ENCODE data around the gene DNAH12. TPM values are rescaled to one million over a fixed set of nuclear protein-coding genes. Genes with fewer than 3 reads are reported as not detected.

The DNAH12 gene
- total RNA-seq, 1 experiment from 2014 or later: 0.07 TPM

DNA sequence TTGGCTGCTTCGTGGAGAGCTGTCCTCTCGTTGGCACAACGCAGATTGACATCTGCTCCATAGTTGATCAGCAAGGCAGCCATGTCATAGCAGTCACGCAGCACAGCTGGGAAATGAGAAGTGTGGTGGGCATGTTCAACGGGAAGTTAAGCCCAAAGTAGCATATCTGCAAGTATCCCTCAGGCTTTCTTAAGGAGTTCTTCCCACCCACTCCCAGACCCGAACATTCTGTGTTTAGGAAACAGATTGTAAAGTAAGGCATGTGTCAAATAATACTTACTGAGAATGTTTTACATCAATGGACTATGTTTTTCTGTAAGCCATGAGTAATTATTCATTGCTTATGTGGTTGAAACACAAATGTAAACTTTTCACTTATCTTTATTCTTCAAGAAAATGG lies 260.8 kb downstream of the DNAH12 start:
- in situ Hi-C loops (cut with HindIII; ENCODE audit: low pct_unique_long_range_greater_than_20kb, low sequenced_read_pairs): no loop called here
- DNase-seq (ENCODE audit: low read depth): no peak

- DNase-seq (ENCODE audit: low read depth): peak; percentile 6
- in situ Hi-C loops (cut with HindIII; ENCODE audit: low pct_unique_long_range_greater_than_20kb, low sequenced_read_pairs): no loop called here
These were observed 262.4 kb downstream of the DNAH12 start for GRCh38 chr3:57281715-57282114.

DNA sequence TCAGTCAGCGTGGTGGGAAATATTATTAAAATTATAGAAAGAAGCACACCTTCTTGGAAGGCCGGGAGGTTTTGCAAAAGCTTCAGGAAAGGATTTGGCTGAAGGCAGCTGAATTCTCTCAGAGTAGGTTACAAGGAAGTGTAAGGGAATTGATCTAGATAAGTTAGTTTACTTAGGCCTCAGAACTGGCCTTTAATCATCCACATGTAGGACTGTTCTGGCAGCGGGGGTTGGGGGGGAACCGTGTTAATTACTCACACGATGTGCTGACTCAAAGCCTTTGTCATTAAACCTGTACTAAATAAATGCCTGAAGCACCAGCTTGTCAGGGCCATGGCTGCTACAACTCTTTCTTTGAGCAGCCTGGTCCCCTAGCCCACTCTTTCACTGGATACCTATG lies 264.5 kb downstream of the DNAH12 start:
- no peak for DNase-seq (ENCODE audit: low read depth)
- in situ Hi-C loops (cut with HindIII; ENCODE audit: low pct_unique_long_range_greater_than_20kb, low sequenced_read_pairs): no loop called here

DNA sequence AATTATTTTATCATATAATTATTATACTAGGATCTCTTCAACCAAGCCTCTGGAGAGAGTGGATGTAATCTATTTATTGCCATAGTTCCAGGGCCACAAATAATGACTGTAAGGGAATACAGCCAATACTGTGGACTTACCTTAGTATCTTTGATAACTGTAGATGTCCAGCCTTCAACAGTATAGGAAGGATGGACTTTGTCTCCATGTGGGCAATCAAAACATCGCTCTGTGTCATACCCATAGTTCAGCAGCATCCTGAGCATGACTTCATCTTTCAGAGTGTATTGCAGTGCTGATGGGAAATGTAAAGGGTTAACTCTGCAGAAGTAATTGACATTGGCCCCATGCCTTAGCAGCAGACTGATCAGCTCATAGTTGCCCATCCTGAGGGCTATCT lies 265.9 kb downstream of the DNAH12 start:
- DNase-seq (ENCODE audit: low read depth): no peak
- in situ Hi-C loops (cut with HindIII; ENCODE audit: low pct_unique_long_range_greater_than_20kb, low sequenced_read_pairs): no loop called here

GRCh38 chr3:57275393-57275792 lies 268.8 kb downstream of the DNAH12 start:
- in situ Hi-C loops (cut with HindIII; ENCODE audit: low pct_unique_long_range_greater_than_20kb, low sequenced_read_pairs): no loop called here
- DNase-seq (ENCODE audit: low read depth): no peak

DNA sequence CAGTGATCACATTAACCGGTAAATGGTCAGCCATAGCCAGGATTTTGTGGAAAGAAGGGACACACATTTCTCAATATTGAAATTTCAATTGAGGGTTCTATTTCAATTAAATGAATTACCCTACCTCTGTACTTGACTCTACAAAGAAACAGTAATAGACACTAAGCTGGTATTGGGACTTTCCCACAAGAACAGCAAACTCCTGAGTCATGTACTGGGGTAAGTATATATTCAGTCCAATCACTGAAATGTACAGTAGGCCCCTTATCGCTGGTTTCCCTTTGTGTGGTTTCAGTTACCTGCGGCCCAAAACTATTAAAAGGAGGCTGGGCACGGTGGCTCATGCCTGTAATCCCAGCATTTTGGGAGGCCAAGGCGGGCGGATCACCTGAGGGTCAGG lies 269.3 kb downstream of the DNAH12 start:
- in situ Hi-C loops (cut with HindIII; ENCODE audit: low pct_unique_long_range_greater_than_20kb, low sequenced_read_pairs): no loop called here
- DNase-seq (ENCODE audit: low read depth): no peak

DNA sequence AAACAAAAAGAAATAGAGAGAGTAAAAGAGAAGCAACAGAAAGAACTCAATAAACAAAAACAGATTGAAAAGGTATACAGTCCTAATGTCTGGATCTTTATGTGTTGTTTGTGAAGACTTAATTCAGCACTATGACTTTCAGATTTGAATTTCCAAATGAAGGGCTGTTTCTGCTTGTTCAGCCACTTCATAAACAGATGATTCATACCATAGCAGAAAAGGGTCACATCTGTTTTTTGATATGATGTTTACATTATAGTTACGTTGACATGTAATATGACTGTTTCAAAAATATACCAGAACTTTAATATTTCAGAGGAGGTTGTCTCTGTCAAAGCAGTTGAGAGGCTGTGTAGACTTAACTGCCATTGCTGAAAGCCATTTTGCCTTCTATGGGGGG lies 275.7 kb downstream of the DNAH12 start:
- no peak for DNase-seq (ENCODE audit: low read depth)
- in situ Hi-C loops (cut with HindIII; ENCODE audit: low pct_unique_long_range_greater_than_20kb, low sequenced_read_pairs): no loop called here

DNA sequence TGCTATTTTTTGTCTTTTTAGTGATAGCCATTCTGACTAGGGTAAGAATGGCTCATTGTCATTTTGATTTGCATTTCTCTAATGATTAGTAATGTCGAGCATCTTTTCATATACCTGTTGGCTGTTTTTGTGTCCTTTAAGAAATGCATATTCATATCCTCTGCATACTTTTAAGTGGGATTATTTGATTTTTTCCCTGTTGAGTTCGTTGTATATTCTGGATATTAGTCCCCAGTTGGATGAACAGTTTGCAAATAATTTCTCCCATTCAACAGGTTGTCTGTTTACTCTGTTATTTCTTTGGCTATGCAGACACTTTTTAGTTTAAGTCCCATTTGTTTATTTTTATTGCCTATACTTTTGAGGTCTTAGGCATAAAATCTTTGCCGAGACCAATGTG lies 282.2 kb downstream of the DNAH12 start:
- in situ Hi-C loops (cut with HindIII; ENCODE audit: low pct_unique_long_range_greater_than_20kb, low sequenced_read_pairs): no loop called here
- no peak for DNase-seq (ENCODE audit: low read depth)

DNA sequence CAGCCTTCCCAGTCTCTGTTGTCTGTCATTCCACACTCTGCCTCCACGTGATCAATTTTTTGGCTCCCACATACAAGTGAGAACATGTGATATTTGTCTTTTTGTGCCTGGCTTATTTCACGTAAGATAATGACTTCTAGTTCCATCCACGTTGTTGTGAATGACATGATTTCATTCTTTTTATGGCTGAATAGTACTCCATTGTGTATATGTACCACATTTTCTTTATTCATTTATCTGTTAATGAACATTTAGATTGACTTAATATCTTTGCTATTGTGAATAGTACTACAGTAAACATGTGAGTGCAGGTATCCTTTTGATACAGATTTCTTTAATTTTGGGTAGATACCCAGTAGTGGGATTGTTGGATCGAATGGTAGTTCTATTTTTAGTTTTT lies 283.0 kb downstream of the DNAH12 start:
- in situ Hi-C loops (cut with HindIII; ENCODE audit: low pct_unique_long_range_greater_than_20kb, low sequenced_read_pairs): no loop called here
- no peak for DNase-seq (ENCODE audit: low read depth)

DNA sequence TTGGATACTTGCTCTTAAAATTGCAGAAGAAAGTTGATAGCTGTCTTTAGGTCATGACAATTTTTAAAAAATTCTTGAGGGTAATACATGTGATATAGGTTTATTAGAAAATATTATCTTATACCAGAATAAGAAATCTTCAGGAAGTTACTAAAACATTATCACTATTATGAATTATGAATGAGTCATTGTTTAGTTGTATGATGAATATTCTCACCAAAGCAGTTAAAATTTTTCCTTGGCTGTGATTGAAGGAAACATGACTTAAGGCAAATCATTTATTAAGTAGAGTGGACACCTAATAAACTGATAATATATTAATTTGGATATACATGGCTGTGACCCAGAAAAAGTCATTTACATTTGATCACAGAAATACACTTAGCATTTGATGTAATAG lies 286.5 kb downstream of the DNAH12 start:
- in situ Hi-C loops (cut with HindIII; ENCODE audit: low pct_unique_long_range_greater_than_20kb, low sequenced_read_pairs): no loop called here
- no peak for DNase-seq (ENCODE audit: low read depth)

DNA sequence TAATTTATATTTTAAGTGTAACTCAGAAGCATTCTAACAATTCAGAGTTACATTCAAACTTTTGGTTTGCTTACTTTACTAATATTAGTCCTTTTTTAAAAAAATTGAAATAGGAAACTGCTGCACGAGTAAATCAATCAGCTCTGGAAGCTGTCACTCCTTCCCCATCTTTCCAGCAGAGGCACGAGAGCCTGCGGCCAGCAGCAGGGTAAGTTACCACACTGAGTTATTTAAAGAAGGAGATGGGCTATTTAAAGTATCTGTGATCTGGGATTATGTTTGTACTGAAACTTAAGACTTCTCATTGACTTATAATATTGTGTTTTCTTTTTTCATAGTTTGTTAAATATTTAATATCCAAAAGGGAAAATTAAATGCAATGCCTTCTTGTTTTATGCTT lies 287.3 kb downstream of the DNAH12 start:
- in situ Hi-C loops (cut with HindIII; ENCODE audit: low pct_unique_long_range_greater_than_20kb, low sequenced_read_pairs): no loop called here
- DNase-seq (ENCODE audit: low read depth): no peak

DNA sequence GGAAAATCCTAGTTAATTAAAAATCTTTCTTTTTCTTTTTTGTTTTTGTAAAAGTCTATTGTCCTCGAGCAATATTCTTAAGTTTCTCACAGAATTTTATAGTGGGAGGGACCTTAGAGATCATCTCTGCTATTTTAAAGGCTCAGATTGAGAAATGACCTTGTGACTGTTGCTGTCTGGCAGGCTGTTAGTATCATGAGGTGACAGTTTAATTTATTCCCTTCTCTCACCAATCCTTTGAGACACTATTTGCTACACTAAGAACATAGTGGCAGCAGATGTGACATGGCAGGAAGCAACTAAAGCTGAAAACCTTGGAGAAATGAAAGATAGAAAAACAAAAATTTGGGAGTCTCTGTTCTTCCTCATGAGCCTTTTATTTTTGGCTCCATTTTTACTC lies 291.7 kb downstream of the DNAH12 start:
- in situ Hi-C loops (cut with HindIII; ENCODE audit: low pct_unique_long_range_greater_than_20kb, low sequenced_read_pairs): no loop called here
- DNase-seq (ENCODE audit: low read depth): no peak

DNA sequence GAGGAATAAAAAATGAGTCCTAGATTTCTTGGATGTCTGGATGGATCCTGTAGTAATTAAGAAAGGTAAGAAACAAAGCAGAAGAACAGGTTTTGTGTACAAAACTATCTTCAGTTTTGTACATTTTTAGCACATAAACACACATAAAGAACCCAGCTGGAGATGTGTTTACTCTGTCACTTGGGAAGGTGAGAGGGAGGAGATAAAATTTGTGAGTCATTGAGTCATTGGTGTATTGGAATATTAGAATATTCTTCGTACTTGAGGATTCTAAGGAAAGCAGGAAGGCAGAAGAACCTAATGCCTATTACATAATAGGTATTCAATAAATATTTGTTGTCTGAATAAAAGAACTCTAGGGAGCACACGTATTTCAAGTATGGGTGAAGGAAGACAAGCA lies 299.2 kb downstream of the DNAH12 start:
- no peak for DNase-seq (ENCODE audit: low read depth)
- in situ Hi-C loops (cut with HindIII; ENCODE audit: low pct_unique_long_range_greater_than_20kb, low sequenced_read_pairs): no loop called here

Other genes with a start within 250 kb of the DNAH12 start
- gene PDE12, start 11.9 kb upstream of the DNAH12 start, total RNA-seq (2014; rRNA removed; shearing (Covaris generic); ENCODE audit: low replicate concordance): 5.9 and 7.6 TPM in 2 replicates
- gene ARF4, start 53.0 kb upstream of the DNAH12 start, total RNA-seq (2014; rRNA removed; shearing (Covaris generic); ENCODE audit: low replicate concordance): 108 and 148 TPM in 2 replicates
- 12.7 and 33.3 TPM in 2 replicates for gene DENND6A, start 148.7 kb upstream of the DNAH12 start, total RNA-seq (2014; rRNA removed; shearing (Covaris generic); ENCODE audit: low replicate concordance)
- gene SLMAP, start 212.0 kb upstream of the DNAH12 start, total RNA-seq (2014; rRNA removed; shearing (Covaris generic); ENCODE audit: low replicate concordance): 20.4 and 24.7 TPM in 2 replicates

Measured in Caki2 (cell line).